ENCODE measurements around the gene DISP1.

The DISP1 gene, protein sequence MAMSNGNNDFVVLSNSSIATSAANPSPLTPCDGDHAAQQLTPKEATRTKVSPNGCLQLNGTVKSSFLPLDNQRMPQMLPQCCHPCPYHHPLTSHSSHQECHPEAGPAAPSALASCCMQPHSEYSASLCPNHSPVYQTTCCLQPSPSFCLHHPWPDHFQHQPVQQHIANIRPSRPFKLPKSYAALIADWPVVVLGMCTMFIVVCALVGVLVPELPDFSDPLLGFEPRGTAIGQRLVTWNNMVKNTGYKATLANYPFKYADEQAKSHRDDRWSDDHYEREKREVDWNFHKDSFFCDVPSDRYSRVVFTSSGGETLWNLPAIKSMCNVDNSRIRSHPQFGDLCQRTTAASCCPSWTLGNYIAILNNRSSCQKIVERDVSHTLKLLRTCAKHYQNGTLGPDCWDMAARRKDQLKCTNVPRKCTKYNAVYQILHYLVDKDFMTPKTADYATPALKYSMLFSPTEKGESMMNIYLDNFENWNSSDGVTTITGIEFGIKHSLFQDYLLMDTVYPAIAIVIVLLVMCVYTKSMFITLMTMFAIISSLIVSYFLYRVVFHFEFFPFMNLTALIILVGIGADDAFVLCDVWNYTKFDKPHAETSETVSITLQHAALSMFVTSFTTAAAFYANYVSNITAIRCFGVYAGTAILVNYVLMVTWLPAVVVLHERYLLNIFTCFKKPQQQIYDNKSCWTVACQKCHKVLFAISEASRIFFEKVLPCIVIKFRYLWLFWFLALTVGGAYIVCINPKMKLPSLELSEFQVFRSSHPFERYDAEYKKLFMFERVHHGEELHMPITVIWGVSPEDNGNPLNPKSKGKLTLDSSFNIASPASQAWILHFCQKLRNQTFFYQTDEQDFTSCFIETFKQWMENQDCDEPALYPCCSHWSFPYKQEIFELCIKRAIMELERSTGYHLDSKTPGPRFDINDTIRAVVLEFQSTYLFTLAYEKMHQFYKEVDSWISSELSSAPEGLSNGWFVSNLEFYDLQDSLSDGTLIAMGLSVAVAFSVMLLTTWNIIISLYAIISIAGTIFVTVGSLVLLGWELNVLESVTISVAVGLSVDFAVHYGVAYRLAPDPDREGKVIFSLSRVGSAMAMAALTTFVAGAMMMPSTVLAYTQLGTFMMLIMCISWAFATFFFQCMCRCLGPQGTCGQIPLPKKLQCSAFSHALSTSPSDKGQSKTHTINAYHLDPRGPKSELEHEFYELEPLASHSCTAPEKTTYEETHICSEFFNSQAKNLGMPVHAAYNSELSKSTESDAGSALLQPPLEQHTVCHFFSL (N-terminal part only)

DNA sequence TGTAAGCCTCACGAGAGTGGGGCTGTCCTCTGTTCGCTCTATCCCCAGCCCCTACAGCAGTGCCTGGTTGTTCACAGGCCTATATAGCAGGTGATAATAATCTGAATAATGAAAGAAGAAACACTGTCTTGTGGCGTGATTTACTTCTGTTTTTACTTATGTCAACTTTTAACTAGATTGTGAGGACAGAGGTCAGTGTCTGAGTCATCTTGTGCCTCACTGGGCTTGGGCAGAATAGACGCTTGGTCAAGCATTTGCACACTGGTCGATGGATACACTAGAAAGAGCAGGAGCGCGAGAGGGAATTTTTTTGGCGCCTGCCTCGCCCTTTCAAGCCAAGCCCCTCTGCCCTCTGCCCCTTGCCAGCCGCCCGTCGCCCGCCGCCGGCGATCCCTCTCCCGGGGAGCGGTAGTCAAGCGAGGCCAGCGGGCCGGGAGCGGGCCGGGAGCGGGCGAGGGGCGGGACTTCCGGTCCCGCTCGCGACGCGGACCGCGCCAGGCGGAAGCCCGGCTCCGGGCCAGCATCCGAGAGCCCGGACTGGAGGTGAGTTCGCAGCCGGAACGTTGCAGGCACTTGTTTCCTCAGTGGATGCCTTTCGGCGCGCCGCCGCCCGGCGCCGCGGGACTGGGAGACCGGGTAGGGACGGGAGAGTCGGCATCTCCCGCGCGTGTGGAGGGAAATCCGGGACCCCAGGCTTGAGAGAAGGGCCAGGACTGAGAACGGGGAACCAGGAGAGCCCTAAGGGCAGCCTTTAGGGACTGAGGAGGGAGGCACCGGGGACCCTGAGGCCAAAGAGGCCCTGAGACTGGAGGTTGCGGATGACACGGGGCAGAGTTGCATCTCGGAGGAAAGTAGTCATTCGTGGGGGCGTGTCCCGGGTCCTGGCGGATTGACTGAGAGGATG is at the start of gene DISP1:
DISP1 (plus strand) TSS at position 504 of the 904 bp plus-strand sequence. CDS start 127,785 bp downstream, outside the sequence.
- peak; percentile 91 for DNase-seq

DNA sequence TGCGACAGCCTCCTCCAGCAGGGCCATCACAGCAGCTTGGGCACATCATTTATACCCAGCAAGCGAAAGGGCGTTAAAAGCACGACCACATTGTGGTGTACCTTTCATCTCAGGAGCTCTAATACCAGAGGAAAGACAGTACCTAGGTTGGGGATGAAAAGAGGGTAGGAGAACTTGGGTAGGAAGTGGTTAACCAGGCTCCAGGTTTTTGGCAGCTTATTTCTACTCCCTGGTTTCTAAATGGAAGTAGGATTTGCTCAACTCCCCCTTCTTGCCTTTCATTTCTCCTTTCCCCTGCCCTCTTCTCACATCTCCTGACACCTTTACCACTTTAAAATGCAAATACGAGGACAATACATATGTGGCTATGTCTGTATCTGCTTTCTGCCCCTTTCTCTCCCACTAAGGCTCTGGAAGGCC is 47.7 kb upstream of the DISP1 start:
- DNase-seq = no peak

DNA sequence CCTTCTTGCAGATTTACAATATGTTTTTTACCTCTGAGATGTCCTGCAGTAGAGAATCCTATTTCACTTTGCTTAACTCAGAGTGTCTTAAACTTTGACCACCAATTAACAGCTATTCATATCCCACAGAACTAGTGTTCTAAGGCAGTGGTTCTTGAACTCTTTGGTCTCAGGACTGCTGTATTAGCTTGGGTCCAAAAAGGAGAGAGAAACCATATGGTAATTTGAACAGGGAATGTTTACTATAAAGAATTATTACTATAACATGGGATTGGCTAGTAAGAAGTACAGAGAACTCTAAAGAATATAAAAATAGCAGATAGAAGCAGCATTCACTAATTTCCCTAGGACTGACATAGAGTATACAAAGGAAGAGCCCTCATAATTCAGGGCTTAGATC is 46.2 kb upstream of the DISP1 start:
- DNase-seq = no peak

DNA sequence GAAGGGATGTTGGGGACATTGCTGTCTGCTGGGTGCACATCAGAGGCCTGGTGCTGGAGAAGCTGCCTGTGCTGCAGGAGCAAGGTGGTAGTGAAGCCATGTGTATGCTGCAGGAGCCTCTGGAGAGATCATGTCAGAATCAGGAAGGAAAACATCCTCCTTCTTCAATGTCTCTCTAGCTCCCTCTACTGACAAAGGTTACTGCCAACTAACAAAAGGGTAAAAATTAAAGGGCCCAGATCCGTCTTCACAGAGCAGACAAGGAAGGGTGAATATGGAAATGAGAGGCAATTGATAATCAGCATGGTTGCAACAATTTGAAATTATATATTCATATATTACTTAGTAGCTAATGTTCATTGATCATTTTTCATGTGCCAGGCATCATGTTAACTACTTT is 45.7 kb upstream of the DISP1 start:
- DNase-seq = peak; percentile 54

GRCh38 chr1:222769971-222770620 is 44.7 kb upstream of the DISP1 start:
- DNase-seq = no peak

DNA sequence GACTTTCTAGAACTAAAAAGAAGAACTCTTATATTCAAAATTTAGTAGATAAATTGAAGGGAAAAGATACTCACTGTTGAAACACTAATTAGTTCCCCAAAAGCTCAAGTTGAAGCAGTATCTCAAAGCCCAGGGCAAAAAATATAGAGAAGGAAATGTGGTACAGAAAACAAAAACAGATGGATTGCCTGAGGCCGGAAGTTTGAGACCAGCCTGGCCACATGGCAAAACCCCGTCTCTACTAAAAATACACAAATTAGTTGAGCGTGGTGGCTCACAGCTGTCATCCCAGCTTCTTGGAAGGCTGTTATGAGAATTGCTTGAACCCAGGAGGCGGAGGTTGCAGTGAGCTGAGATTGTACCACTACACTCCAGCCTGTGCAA is 41.9 kb upstream of the DISP1 start:
- no peak for DNase-seq

DNA sequence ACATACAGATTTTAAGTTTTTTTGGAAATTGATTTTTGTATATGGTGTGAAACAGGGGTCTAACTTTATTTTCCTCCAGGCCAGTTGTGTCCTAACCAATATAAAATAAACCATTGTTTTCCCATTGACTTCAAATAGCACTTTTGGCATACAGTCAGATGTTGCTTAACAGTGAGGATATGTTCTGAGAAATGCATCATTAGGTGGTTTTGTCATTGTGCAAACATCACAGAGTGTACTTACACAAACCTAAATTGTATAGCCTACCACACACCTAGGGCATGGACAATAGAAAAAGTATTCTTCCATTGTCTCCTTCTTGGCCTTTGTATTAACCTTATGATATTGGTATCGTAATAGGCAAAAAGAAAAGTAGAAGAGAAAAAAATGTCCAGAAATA is 37.4 kb upstream of the DISP1 start:
- DNase-seq = no peak

GRCh38 chr1:222777977-222778376 is 36.9 kb upstream of the DISP1 start:
- no peak for DNase-seq

- no peak for DNase-seq
Measured at GRCh38 chr1:222781251-222781650, 33.6 kb upstream of the DISP1 start.

DNA sequence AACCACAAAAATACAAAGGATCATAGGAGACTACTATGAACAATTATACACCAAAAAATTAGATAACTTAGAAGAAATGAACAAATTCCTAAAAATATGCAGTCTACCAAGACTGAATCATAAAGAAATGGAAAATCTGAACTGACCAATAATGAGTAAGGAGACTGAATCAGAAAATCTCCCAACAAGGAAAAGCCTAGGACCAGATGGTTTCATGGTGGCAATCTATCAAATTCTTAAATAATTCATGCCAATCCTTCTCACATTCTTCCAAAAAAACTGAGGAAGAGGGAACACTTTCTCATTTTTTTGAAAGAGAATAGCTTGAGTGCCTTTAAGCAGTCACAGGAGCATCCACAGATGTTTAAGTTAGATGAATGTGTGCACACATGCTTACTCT is 31.8 kb upstream of the DISP1 start:
- DNase-seq = no peak

DNA sequence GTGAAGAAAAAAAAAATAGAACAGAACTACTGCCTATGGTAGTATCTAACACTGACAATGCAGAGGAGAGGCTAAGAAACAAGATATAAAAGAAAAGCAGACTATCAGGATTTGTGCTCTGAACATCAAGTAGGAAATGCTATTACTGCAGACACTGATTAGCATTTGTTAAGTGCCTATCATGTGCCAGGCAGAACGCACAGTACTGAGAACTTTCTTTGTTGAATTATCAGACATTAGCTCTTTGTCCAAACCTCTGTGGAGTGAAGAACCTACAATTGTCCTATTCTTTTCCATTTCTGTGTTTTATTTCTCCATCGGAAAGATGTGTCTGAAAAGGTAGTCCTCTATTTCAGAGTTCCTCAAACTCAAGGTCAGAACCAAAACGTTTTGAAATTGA is 30.5 kb upstream of the DISP1 start:
- DNase-seq = no peak

DNA sequence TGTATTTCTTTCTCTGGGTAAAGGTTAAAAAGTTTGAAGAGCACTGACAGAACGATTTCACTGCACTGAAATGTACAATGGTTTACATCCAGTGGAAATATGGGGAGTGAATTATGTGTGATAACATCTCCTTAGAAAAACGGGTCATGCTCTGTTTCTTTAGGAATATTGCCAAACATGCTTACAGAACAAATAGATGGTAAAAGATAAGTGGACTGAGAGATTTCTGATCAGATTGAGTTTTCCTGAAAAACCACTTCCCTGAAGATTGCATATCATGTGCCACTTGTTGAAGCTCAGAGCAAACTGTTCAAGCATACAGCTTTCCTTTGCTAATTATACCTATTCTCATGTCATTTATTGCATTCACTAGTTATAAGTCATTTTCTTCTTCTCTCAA is 29.9 kb upstream of the DISP1 start:
- DNase-seq = no peak

- no peak for DNase-seq
Measured at GRCh38 chr1:222785529-222785928, 29.3 kb upstream of the DISP1 start.

- no peak for DNase-seq
Measured at GRCh38 chr1:222786121-222786520, 28.7 kb upstream of the DISP1 start.

GRCh38 chr1:222787729-222788128 is 27.1 kb upstream of the DISP1 start:
- no peak for DNase-seq

DNA sequence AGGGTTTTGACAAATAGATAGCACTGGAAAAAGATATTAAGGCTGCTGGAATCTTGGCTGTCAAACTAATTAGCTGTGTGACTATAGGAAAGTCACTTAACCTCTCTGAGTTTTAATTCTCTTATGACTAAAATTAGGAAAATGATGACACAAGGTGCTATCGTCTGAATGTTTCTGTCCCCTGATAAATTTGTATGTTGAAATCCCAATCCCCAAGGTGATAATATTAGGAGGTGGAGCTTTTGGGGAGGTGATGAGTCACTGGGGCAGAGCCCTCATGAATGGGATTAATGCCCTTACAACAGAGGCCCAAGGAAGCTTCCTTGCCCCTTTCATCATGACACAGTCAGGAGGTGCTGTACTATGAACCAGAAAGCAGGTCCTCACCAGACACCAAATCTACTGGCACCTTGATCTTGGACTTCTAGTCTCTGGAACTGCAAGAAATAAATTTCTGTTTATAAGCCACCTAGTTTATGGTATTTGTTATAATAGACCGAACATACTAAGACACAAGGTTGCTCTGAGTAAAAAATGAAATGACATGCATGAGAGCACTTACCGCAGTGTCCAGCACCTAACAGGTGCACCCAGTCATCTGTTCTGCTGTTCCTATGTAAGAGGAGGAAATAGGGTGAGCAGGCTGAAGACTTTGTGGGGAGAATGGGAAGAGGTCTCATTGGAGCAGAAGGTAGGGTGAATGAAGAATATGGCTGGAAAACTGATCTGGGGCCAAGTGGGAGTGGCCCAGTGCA is 26.3 kb upstream of the DISP1 start:
- no peak for DNase-seq

- DNase-seq = peak; percentile 22
Measured at GRCh38 chr1:222790115-222790514, 24.7 kb upstream of the DISP1 start.

- no peak for DNase-seq
Measured at GRCh38 chr1:222790520-222790919, 24.3 kb upstream of the DISP1 start.

DNA sequence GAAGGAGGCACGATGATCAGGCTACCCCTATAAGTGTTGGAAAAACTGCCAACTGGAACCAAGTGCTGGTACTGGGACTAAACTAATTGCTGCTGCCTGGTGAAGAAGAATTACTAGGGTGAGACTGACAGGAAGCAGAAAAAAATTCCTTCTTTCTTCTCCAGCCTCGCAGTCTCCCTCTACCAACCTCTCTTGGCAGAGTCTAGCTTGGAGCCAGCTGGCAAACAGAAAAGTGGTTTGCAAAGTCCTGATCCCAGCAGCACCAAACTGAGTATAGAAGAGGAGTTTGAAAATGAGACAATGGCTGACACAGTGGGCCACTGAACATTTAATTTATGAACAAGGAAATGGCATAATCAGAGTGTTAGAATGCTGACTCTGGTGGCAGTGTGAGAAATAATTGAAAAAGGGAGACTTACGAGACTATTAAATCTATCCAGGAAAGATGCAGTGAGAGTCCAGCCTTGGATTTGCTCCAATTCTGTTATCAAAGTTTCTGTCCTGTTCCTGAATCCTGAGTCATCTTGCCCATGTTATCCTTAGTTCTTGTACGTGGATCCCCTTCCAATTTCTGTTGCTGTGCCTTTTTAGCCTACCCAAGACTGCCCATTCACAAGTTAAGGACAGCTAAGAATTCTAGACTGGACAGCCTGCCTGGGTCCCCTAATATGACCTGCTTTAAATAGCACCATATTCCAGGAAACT is 23.7 kb upstream of the DISP1 start:
- DNase-seq = no peak

- DNase-seq = peak; percentile 56
Measured at GRCh38 chr1:222792744-222793143, 22.1 kb upstream of the DISP1 start.

Data from NCI-H82 (cell line).